Kasumi-1 (cell line): ENCODE data around the gene JTB.

Experiments
- DNase-seq, 2 experiments: peaks; one replicate each; lab custom pipeline; 2025; lab: John Stamatoyannopoulos, UW

JTB gene

DNA sequence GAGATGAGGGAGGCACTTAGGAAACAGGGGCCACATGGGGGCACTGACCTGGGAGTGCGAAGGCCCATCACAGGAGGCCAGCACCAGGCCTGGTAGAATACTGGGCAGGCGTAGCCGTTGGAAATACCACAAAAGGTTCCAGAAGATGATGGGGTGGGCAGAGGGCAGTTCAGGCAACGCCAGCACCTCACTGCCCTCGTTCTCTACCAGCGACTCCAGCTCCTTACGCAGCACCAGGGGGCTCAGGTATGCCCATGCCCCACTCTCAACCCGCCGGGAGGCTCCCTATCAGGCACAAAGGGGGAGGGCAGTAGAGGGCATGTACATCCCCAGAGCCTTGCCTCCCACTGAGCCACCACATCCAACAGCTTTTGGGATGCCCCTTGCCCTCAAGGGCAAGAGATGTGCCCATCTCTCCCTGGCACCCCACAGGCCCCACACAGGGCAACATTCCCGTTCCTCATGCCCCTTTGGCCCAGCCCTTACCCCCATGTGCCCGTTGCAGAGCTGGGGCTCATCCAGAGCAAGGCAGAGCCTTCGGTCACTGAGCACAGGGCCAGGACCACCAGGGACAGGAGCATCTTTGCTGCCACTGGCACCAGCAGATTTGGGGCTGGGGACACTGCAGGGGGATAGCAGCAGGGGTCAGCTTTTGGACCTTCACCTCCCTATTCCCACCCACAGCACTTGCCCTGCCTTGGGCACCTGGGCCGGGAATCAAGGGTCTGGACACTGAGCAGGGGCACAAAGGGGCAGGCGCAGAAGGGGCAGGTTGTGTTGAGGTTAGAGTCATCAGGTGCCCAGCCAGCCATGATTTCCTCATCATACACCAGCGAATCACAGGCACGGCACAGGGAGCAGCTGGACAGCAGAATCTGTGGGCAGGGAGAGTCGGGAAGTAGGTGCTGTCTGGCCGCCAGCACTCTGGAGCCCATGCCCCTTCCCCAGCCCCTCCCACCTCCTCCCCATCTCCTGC is 45.0 kb downstream of the JTB start:
- DNase-seq: no peak

DNA sequence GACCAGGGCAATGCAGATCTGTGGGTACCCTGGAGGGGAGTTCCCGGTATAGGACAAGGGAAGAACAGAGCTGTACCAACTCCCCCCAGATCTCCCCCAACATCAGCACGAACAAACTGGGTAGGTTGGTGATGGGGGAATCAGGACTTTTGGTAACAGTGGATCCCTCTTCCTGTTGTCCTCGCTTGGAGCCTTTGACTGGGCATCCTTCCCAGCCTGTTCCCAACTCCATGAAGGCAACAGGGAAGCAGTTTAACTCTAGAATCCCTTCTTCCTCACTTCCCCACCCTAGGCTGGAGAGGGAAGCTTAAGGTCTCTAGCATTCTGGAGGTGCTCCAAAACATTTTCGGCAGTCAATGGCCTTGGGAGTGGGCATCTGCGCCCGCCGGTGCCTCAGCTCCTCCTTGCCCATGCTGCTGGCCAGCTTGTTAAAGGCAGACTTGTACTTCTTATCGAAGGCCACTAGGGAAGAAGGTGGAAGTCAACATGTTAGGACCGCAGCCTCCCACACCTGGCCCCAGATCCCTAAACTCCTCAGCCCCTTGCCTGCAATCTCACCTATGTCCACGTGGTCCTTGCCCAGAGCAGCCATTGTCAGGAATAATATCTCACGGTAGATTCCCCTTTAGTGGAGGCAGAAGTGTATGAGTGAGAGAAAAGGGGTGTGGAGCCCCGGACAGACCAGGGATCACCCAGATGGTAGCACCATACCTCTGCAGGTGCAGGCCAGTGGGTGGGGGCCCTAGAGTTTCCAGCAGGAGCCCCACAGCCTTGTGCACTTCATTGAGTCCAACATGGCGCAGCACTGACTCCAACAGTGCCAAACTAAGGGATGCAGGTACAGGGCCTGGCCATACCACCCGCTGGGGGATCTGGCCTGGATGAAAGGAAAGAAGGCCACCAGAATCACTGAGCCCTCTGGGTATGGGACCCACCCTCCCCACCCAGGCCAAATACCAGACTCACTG is 47.2 kb downstream of the JTB start:
- DNase-seq: no peak

DNA sequence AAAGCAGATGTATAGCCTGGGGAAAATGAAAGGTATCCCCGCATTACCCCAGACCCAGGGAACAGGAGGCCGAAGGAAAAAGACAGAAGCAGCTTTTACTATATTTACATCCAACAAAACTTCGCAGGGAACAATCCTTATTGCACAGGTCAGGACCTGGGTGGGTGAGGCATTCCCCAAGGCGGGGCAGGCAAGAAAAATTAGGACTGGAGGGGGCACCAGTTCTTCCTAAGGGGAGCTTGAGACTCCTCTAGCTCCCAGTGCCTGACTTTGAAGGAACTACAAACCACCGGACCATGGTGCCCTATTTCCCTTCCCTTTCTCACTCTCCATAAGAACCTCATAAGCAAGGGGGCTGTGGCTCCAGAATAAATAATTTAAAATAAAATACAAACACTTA is 48.0 kb downstream of the JTB start:
- no peak for DNase-seq

DNA sequence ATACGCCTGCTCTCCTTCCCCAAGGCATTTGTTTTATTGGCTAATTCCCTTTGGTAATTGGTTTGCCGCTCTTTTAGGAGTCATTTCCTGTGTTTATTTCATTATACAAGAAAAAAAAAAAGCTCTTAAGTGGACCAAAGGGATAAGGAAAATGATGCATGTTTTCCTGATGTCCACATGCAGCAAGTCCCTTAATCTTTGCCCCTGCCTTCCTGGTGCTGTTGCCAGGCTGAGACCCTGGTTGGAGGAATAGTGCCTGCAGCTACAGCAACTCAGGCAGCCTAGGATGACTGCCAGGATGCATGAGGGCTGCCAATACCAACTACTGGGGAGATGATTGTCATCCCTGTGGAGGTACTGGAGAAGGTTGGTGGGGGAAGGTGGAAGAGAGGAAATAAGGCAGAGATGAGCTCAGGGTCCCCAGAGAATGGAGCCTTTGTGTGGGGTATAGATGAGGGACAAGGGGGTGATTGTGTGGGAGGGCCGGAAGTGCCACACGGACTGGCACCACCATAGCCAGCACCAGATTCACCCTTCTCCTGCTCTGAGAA is 48.6 kb downstream of the JTB start:
- DNase-seq: no peak

DNA sequence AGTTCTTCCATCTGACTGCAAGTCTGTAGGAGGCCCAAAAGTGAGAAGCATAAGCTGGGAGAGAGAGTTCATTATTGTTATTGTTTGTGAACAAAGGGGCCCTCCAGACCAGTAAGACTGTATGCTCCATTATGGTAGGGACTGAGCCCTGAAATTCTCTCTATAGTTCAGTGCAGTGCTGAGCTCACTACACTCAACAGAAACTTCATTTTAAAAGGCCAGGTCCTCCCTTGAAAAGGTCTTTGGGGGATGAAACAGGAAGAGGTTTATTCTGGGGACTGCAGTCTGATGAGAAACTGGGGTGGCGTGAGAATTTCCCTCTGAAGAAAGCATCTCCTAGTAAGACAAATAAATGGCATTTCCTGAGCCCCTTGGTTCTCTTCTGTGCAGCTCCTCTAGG is 49.2 kb downstream of the JTB start:
- DNase-seq: no peak

DNA sequence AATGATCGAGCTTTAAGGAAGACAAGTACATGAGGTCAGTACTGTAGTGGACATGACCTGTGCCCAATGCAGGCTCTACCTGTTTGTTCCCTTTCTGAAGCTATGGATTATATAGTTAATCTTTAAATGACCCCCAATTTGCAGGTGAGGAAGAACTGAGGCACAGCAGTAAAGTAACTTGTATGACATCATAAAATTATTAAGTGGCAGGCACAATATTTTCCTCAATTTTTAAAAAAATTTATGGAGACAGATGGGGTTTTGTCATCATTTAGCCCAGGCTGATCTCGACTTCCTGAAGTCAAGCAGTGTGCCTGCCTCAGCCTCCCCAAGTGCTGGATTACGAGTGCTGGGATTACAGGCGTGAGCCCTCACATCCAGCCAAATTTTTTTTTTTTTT is 51.1 kb downstream of the JTB start:
- no peak for DNase-seq
